ENCODE results near the gene ACAP3.

GRCh38 chr1:1294250-1294890, 13.4 kb downstream of the ACAP3 start:
- TF ChIP-seq, protein P1, sequence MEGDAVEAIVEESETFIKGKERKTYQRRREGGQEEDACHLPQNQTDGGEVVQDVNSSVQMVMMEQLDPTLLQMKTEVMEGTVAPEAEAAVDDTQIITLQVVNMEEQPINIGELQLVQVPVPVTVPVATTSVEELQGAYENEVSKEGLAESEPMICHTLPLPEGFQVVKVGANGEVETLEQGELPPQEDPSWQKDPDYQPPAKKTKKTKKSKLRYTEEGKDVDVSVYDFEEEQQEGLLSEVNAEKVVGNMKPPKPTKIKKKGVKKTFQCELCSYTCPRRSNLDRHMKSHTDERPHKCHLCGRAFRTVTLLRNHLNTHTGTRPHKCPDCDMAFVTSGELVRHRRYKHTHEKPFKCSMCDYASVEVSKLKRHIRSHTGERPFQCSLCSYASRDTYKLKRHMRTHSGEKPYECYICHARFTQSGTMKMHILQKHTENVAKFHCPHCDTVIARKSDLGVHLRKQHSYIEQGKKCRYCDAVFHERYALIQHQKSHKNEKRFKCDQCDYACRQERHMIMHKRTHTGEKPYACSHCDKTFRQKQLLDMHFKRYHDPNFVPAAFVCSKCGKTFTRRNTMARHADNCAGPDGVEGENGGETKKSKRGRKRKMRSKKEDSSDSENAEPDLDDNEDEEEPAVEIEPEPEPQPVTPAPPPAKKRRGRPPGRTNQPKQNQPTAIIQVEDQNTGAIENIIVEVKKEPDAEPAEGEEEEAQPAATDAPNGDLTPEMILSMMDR (IDR thresholded peaks at IDR 0.05; ENCODE audit: low read depth, low read length), result no peak
- TF ChIP-seq POLR2A (IDR thresholded peaks at IDR 0.05; ENCODE audit: extremely low read depth, insufficient read length), result no peak
